Stomach smooth muscle (tissue), 2 donors: ENCODE data around the gene MLX.

Experiments used
- H3K27ac ChIP-seq: one replicate; pipeline ENCODE4 v1.7.0; 2013; ENCODE audit warnings: mild to moderate bottlenecking, low read length, inconsistent platforms
- H3K27me3 ChIP-seq, 2 donors: one replicate each; pipeline ENCODE4 v1.7.0; 2013; ENCODE audit warnings: low read length in 2 of 2; ENCODE audit not compliant: insufficient read depth in 2 of 2, control insufficient read depth in 1 of 2
- H3K36me3 ChIP-seq, 2 donors: one replicate each; pipeline ENCODE4 v1.7.0; 2013; ENCODE audit warnings: low read length in 2 of 2; ENCODE audit not compliant: control insufficient read depth in 2 of 2, insufficient read depth in 2 of 2
- H3K4me1 ChIP-seq: one replicate; pipeline ENCODE4 v1.7.0; 2013; ENCODE audit warnings: low read length; ENCODE audit not compliant: control insufficient read depth, insufficient read depth
- H3K4me3 ChIP-seq, 2 donors: one replicate each; pipeline ENCODE4 v1.7.0; 2013; ENCODE audit warnings: low read length in 2 of 2
- H3K9ac ChIP-seq, 2 donors: one replicate each; pipeline ENCODE4 v1.7.0; 2013; ENCODE audit warnings: low read length in 2 of 2, mild to moderate bottlenecking in 1 of 2
- H3K9me3 ChIP-seq, 2 donors: one replicate each; pipeline ENCODE4 v1.7.0; 2013; ENCODE audit warnings: low read length in 2 of 2; ENCODE audit not compliant: control insufficient read depth in 2 of 2
- donor health status: healthy.
- donor health status: Pancreatic carcinoma.

The MLX gene

DNA sequence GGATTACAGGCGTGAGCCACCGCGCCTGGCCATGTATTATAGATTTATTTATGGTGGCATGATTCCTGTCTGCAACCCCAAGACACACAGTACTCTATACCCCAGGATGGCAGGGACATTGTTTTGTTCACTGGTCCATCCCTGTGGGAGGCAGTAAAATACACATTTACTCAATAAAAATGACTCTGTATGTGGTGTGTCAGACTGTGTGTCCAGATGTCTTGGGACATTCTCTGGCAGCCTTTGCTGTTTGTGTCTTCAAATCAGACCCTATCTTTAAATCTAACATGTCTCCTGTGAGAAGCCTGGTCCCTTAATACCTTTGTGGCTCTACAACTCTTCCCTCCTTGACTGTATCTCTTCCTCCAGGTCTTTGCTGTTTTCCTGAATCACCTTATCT is 6.7 kb upstream of the MLX start:
- Histone ChIP-seq H3K9ac (no peak overlapping the region), H3K9me3 (no peaks in the 10 kb centered on the region), H3K4me3 (no peak overlapping the region), H3K4me1 (peaks cover 32% of the 10 kb centered on the region), H3K27ac (no peak overlapping the region), H3K27me3 (no peaks in the 10 kb centered on the region), H3K36me3 (peaks cover 5 to 11% of the 10 kb centered on the region in 2 donors)

DNA sequence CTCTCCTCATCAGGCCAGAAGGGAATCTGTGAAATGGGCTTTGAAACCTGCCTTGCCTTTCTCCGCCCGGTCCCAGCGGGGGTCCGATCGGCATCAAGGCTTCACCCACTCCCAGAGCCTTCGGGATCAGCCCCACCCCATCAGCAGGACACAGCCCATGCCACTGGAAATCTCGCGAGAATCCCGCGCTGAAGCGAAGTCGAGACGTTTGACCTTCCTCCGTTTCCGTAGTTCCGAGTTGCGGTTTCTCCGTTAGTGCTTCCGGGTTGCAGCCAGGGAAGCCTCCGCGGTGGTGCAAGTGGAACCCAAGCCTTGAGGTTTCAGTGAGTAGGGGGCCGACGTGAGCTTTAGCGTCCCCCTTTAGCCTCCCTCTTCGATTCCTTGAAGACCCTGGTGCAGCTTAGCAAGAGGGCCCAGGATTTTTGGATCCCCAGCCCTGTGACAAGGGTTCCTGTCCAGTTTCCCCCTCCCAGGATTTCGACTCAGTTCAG is 5.0 kb upstream of the MLX start, which contains the start of gene COASY:
TSS of gene COASY (plus strand) at position 252 of the 491 bp plus-strand sequence. CDS start 475 bp downstream, outside the sequence.
- no peaks in the 10 kb centered on the region for H3K27me3 ChIP-seq
- peak within 1 kb of the TSS; percentile 97 to 98 for H3K9ac ChIP-seq
- H3K4me1 ChIP-seq, result peaks cover 38% of the 10 kb centered on the region
- peak within 1 kb of the TSS; percentile 93 to 97 for H3K4me3 ChIP-seq
- no peaks in the 10 kb centered on the region for H3K9me3 ChIP-seq
- H3K36me3 ChIP-seq, result peaks cover 10 to 20% of the 10 kb centered on the region in 2 donors
- H3K27ac ChIP-seq, result peak within 1 kb of the TSS; percentile 80

DNA sequence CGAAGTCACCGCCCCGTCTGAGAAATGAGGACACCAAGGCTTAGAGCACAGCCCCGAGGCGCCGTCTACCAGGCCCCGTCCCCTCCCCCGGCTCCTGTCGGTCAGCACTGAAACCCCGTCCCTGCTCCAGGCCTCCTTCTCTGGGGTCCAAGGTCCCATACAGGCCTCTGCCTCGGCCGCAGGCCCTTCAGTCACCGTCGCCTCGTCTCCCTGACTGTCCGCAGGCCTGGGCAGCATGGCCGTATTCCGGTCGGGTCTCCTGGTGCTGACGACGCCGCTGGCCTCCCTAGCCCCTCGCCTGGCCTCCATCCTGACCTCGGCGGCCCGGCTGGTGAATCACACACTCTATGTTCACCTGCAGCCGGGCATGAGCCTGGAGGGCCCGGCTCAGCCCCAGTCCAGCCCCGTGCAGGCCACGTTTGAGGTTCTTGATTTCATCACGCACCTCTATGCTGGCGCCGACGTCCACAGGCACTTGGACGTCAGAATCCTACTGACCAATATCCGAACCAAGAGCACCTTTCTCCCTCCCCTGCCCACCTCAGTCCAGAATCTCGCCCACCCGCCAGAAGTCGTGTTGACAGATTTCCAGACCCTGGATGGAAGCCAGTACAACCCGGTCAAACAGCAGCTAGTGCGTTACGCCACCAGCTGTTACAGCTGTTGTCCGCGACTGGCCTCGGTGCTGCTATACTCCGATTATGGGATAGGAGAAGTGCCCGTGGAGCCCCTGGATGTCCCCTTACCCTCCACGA is 4.3 kb upstream of the MLX start:
- no peaks in the 10 kb centered on the region for H3K27me3 ChIP-seq

DNA sequence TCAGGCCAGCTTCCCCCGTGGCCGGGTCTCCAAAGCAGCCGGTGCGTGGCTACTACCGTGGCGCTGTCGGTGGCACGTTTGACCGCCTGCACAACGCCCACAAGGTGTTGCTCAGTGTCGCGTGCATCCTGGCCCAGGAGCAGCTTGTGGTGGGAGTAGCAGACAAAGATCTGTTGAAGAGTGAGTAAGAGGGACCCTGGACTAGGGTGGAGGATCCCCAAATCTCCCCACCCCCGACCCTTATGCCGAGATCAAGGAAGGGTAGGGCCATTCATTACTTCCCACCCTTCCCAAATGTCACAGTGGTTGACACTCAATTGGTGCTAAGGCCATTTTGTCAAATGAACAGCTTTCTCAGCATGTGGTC is 3.8 kb upstream of the MLX start:
- no peaks in the 10 kb centered on the region for H3K27me3 ChIP-seq
- peak overlapping the region; percentile 97 to 98 for H3K9ac ChIP-seq
- H3K4me1 ChIP-seq, result peaks cover 46% of the 10 kb centered on the region
- H3K9me3 ChIP-seq, result no peaks in the 10 kb centered on the region
- H3K36me3 ChIP-seq, result peaks cover 10 to 20% of the 10 kb centered on the region in 2 donors
- H3K4me3 ChIP-seq, result peak overlapping the region; percentile 93 to 97
- H3K27ac ChIP-seq, result no peak overlapping the region

More for the DNA sequence above, 4.3 kb upstream of the MLX start:
- Histone ChIP-seq H3K4me1 (peaks cover 42% of the 10 kb centered on the region), H3K9me3 (no peaks in the 10 kb centered on the region), H3K4me3 (peak overlapping the region; percentile 93 to 97), H3K27ac (peak overlapping the region; percentile 80), H3K36me3 (peaks cover 10 to 20% of the 10 kb centered on the region in 2 donors), H3K9ac (peak overlapping the region; percentile 97 to 98)

DNA sequence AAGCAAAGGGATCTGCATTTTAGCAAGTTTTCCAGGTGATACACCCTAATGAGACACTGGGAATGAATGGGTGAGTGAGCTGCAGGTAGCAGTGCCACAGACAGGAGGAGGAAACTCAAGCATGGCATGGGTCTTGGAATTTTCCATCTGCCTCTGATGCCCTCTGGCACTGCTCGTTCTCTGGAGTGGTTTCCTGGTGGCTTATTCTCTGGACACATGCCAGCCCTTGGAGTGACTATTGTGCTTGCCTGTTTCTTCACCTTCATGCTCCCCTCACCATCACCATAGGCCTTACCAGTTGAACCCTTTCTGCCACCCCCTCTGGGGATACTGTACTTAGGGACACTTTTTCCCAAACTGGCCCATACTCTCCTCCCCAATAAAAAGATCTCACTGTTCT is 3.4 kb upstream of the MLX start:
- Histone ChIP-seq H3K4me1 (peaks cover 48% of the 10 kb centered on the region), H3K27ac (no peak overlapping the region)

DNA sequence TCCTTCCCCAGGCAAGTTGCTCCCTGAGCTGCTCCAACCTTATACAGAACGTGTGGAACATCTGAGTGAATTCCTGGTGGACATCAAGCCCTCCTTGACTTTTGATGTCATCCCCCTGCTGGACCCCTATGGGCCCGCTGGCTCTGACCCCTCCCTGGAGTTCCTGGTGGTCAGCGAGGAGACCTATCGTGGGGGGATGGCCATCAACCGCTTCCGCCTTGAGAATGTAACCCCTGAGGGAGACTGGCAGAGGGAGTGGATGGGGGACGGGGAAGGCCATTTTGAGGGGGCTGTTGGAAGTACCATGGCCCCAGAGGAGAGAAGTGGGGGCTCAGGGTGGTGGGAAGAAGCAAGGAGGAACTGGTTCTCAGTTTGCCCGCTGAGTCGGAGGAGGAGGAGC is 3.0 kb upstream of the MLX start:
- Histone ChIP-seq H3K27ac (no peak overlapping the region), H3K9ac (peak overlapping the region in 1 of 2 donors; percentile 98), H3K9me3 (no peaks in the 10 kb centered on the region), H3K36me3 (peaks cover 12 to 25% of the 10 kb centered on the region in 2 donors), H3K4me1 (peaks cover 49% of the 10 kb centered on the region), H3K4me3 (peak overlapping the region in 1 of 2 donors; percentile 97), H3K27me3 (no peaks in the 10 kb centered on the region)

More for the DNA sequence above, 3.4 kb upstream of the MLX start:
- Histone ChIP-seq H3K4me3 (peak overlapping the region; percentile 93 to 97), H3K9ac (peak overlapping the region in 1 of 2 donors; percentile 98), H3K9me3 (no peaks in the 10 kb centered on the region), H3K27me3 (no peaks in the 10 kb centered on the region), H3K36me3 (peaks cover 10 to 21% of the 10 kb centered on the region in 2 donors)

DNA sequence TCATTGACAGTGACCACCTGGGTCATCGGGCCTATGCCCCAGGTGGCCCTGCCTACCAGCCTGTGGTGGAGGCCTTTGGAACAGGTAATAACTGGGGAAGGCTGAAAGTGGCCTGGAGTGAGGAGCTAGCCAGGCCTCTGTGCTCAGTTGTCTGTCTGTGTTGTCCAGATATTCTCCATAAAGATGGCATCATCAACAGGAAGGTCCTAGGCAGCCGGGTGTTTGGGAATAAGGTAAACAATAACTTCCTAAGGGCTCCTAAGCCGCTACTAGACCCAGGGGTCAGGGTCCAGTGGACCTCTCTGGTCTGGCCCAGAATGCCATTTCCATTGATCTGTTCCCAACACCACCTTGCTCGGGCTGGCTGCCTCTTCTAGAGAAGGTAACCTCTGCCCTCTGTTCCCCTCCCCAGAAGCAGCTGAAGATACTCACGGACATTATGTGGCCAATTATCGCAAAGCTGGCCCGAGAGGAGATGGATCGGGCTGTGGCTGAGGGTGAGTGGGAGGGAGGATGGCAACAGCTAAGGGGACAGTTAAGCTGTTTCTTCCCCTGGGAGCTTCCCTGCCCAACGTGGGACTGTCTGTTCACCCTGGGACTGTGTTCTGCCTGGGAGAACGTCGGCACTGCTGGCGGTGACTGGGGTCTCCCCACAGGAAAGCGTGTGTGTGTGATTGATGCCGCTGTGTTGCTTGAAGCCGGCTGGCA is 1.9 kb upstream of the MLX start:
- no peak overlapping the region for H3K27ac ChIP-seq
- H3K4me1 ChIP-seq, result peaks cover 51% of the 10 kb centered on the region

DNA sequence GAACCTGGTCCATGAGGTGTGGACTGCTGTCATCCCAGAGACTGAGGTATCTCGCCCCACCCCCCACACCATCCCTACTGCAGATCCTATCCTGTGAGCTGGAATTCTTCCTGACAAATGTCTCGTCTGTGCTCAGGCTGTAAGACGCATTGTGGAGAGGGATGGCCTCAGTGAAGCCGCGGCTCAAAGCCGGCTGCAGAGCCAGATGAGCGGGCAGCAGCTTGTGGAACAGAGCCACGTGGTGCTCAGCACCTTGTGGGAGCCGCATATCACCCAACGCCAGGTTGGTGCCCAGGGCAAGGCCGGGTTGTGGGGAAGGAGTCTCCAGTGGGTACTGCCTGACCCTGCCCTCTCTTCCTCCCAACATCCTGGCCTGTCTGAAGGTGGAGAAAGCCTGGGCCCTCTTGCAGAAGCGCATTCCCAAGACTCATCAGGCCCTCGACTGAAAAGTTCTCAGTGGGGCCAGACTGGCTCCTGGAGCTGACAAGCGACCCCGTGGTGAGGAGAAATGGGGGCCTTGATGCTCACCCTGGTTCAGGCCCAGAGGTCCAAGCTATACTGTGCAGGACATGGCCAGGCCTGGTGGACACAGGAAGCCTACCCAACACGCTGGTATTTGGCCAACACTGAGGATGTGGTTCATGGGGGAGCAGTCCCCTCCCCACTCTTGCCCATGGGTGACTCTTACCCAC is 1.2 kb upstream of the MLX start:
- H3K4me1 ChIP-seq, result peaks cover 51% of the 10 kb centered on the region
- peak overlapping the region; percentile 87 to 91 for H3K4me3 ChIP-seq
- H3K36me3 ChIP-seq, result peaks cover 24 to 39% of the 10 kb centered on the region in 2 donors
- no peaks in the 10 kb centered on the region for H3K27me3 ChIP-seq
- H3K9me3 ChIP-seq, result no peaks in the 10 kb centered on the region
- H3K9ac ChIP-seq, result peak overlapping the region in 1 of 2 donors; percentile 62
- H3K27ac ChIP-seq, result peak overlapping the region; percentile 86

More for the DNA sequence above, 1.9 kb upstream of the MLX start:
- Histone ChIP-seq H3K27me3 (no peaks in the 10 kb centered on the region), H3K9me3 (no peaks in the 10 kb centered on the region), H3K4me3 (no peak overlapping the region), H3K9ac (no peak overlapping the region), H3K36me3 (peaks cover 22 to 35% of the 10 kb centered on the region in 2 donors)

DNA sequence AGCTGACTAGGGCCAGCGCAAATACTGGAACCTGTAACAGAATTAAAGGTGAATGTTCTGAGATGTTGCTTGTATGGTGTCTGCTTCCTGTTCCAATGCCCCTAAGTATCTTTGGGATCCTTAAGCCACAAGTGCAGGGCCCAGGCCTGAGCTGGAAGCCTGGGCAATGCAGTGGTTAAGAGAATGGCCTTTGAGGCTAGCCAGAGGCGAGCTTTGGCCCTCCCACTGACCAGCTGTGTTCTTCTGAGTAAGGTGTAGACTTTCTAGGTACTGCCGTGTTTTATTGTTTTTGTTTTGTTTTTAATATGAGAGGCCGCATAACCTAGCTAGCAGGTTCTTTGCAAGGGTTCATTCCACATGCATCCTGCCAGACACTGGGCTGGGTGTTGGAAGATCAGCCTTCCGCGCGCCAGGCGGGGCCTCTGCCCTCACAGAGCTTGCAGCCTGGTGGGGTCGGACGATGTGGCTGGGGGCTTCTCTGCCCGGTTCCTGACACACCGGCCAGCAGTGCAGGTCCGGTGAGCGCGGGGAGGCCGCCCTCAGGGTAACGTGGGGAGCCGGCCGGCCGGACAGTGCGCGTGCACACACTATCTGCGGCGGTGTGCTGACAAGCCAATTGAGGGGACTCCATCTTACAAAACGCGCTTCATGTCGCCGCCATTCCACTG is 551 bp upstream of the MLX start:
- H3K36me3 ChIP-seq, result peaks cover 28 to 39% of the 10 kb centered on the region in 2 donors
- H3K4me1 ChIP-seq, result peaks cover 48% of the 10 kb centered on the region
- H3K27me3 ChIP-seq, result no peaks in the 10 kb centered on the region
- H3K9ac ChIP-seq, result peak overlapping the region; percentile 62 to 86
- peak overlapping the region; percentile 87 to 91 for H3K4me3 ChIP-seq
- no peaks in the 10 kb centered on the region for H3K9me3 ChIP-seq
- peak overlapping the region; percentile 86 for H3K27ac ChIP-seq
